Measurements from ENCODE around the gene ABCC3.

The ABCC3 gene

GRCh38 chr17:50737118-50737698 lies 102.5 kb downstream of the ABCC3 start:
- DNase-seq (ENCODE audit: low read depth in 2 of 2) = no peak

DNA sequence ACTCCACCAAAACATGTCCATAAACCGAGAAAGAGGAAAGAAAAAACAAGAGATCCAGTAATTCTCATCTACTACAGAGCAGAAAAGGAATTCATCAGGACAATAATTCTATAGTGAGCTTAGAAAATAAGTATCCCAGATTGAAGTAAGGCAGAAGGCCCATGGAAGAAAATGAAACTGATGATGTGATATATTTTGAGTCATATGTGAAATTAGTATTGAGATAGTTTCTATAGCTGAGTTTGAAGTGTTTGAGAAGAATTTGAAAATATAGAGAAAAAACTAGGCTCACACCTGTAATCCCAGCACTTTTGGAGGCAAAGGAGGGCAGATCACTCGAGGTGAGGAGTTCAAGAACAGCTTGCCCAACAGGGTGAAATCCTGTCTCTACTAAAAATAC lies 104.4 kb downstream of the ABCC3 start:
- no peak for DNase-seq (ENCODE audit: low read depth in 2 of 2)
